A673 (cell line): ENCODE results near the gene NAIF1. TPM values are rescaled to one million over a fixed set of nuclear protein-coding genes. Genes with fewer than 3 reads are reported as not detected.

ENCODE experiments used
- BruUV-seq: library from RNA; stranded (reverse); fragments of 400-500 nt; replicated peaks from 2 replicates; lab custom pipeline; 2021; lab: Mats Ljungman, UMichigan
- CTCF ChIA-PET: fragments of 300-600 bp; sonication (Branson Sonifier 250); formaldehyde crosslinking; loops from one replicate; lab custom pipeline; 2022; ENCODE audit warnings: antibody characterized with exemption; lab: Charles Lee
- POLR2A ChIA-PET: fragments of 300-600 bp; sonication (Branson Sonifier 250); formaldehyde crosslinking; loops from one replicate; lab custom pipeline; 2022; ENCODE audit warnings: antibody characterized with exemption; ENCODE audit not compliant: low non-redundant PET; lab: Charles Lee
- DNase-seq: peaks from one replicate; pipeline ENCODE4 v3.0.0-alpha.2; 2015; ENCODE audit warnings: low spot score
- H3K27ac ChIP-seq: fragments of 200-600 bp; sonication (generic); 2 replicates; pipeline ENCODE4 v1.5.1; 2016; ENCODE audit warnings: mixed run types, low read depth, mild to moderate bottlenecking, mixed read lengths, antibody characterized with exemption, low read length; ENCODE audit not compliant: poor library complexity, severe bottlenecking
- H3K27me3 ChIP-seq: fragments of 200-600 bp; sonication (generic); replicated peaks from 2 replicates; pipeline ENCODE4 v1.6.1; 2017; ENCODE audit warnings: mixed run types, low read depth, mild to moderate bottlenecking, mixed read lengths, antibody characterized with exemption, low read length; ENCODE audit not compliant: insufficient read depth, poor library complexity
- H3K36me3 ChIP-seq: fragments of 200-600 bp; sonication (generic); 2 replicates; pipeline ENCODE4 v1.6.1; 2016; ENCODE audit warnings: mixed run types, mild to moderate bottlenecking, mixed read lengths, antibody characterized with exemption, low read length; ENCODE audit not compliant: insufficient read depth, poor library complexity, severe bottlenecking
- H3K4me1 ChIP-seq: fragments of 200-600 bp; sonication (generic); 2 replicates; pipeline ENCODE4 v1.6.1; 2017; ENCODE audit warnings: mixed run types, mild to moderate bottlenecking, mixed read lengths, antibody characterized with exemption, low read length; ENCODE audit not compliant: insufficient read depth, poor library complexity, severe bottlenecking
- H3K4me3 ChIP-seq: fragments of 200-600 bp; sonication (generic); 2 replicates; pipeline ENCODE4 v1.5.1; 2016; ENCODE audit warnings: low read depth, mixed run types, mild to moderate bottlenecking, mixed read lengths, low read length; ENCODE audit not compliant: poor library complexity, severe bottlenecking
- H3K9me3 ChIP-seq: fragments of 200-600 bp; sonication (generic); 2 replicates; pipeline ENCODE4 v1.6.1; 2016; ENCODE audit warnings: mixed run types, low read depth, mild to moderate bottlenecking, mixed read lengths, antibody characterized with exemption, low read length; ENCODE audit not compliant: poor library complexity, severe bottlenecking
- CTCF ChIP-seq: fragments of 300-800, 200-600 bp; sonication (generic); conservative IDR thresholded peaks from 2 replicates; pipeline ENCODE4 v1.5.1; 2017; ENCODE audit warnings: low read depth, mild to moderate bottlenecking, antibody characterized with exemption, low read length, moderate library complexity, mixed read lengths
- EZH2 ChIP-seq: fragments of 200-600 bp; sonication (generic); IDR thresholded peaks from 2 replicates; pipeline ENCODE4 v1.6.1; 2017; ENCODE audit warnings: borderline replicate concordance, low read depth, mild to moderate bottlenecking, mixed read lengths, antibody characterized with exemption, low read length; ENCODE audit not compliant: poor library complexity, severe bottlenecking
- intact Hi-C: fragments of 100-400 bp; cut with micrococcal nuclease; formaldehyde crosslinking; loops from one replicate; pipeline ENCODE4 v1.10.0; 2022; ENCODE audit not compliant: unreplicated experiment
- total RNA-seq: library from RNA; stranded (reverse); gene quantifications from 2 replicates; pipeline ENCODE4 v1.2.3, GENCODE V29; 2021

The NAIF1 gene
- total RNA-seq, 1 experiment from 2014 or later, result 9.3 TPM

- H3K4me3 ChIP-seq, result no peak overlapping the region
- TF ChIP-seq EZH2, result no peak
- no peak for TF ChIP-seq CTCF
- CTCF ChIA-PET, result no interaction called here
- BruUV-seq, result no TSS peak
- intact Hi-C loops, result no loop called here
- H3K9me3 ChIP-seq, result no peaks in the 10 kb centered on the region
- H3K36me3 ChIP-seq, result no peaks in the 10 kb centered on the region
- H3K27ac ChIP-seq, result no peak overlapping the region
- POLR2A ChIA-PET, result no interaction called here
- H3K4me1 ChIP-seq, result no peaks in the 10 kb centered on the region
- no peaks in the 10 kb centered on the region for H3K27me3 ChIP-seq
- DNase-seq, result no peak
These were observed 40.2 kb downstream of the NAIF1 start for GRCh38 chr9:128026773-128027541.

- DNase-seq, result no peak
- no TSS peak for BruUV-seq
- POLR2A ChIA-PET, result no interaction called here
- H3K27me3 ChIP-seq, result no peaks in the 10 kb centered on the region
- no peaks in the 10 kb centered on the region for H3K36me3 ChIP-seq
- CTCF ChIA-PET, result interaction anchor here (1.8 kb wide), 1 partner anchor 84 kb away, joined by 4 read pairs; no protein-coding TSS in a partner anchor
- H3K27ac ChIP-seq, result no peak overlapping the region
- TF ChIP-seq EZH2 (no peak), CTCF (no peak)
- H3K4me3 ChIP-seq, result no peak overlapping the region
- intact Hi-C loops, result no loop called here
- no peaks in the 10 kb centered on the region for H3K9me3 ChIP-seq
- H3K4me1 ChIP-seq, result no peaks in the 10 kb centered on the region
These were observed 40.8 kb downstream of the NAIF1 start for GRCh38 chr9:128026255-128026772.

- no TSS peak for BruUV-seq
- Histone ChIP-seq H3K27ac (no peak overlapping the region), H3K27me3 (no peaks in the 10 kb centered on the region), H3K4me3 (no peak overlapping the region), H3K36me3 (no peaks in the 10 kb centered on the region), H3K4me1 (no peaks in the 10 kb centered on the region), H3K9me3 (no peaks in the 10 kb centered on the region)
- TF ChIP-seq CTCF (no peak), EZH2 (no peak)
- ChIA-PET CTCF (interaction anchor here (1.8 kb wide), 1 partner anchor 83 kb away, joined by 4 read pairs; no protein-coding TSS in a partner anchor), POLR2A (no interaction called here)
- DNase-seq, result no peak
- intact Hi-C loops, result no loop called here
These were observed 41.4 kb downstream of the NAIF1 start for GRCh38 chr9:128025736-128026135.
